OCI-LY3 (cell line): ENCODE results near the gene MSI2.
A peak's percentile ranks its signal among the peaks of the same experiment; 100 is the strongest.

ENCODE experiments used
- H2AFZ ChIP-seq: fragments of 200-600, 300-600 bp; shearing (Covaris generic); 2 replicates; pipeline ENCODE4 v1.6.0; 2014; ENCODE audit warnings: antibody characterized with exemption, low read depth, low read length
- H3K27ac ChIP-seq: fragments of 200-600, 300-600 bp; sonication (generic); 2 replicates; pipeline ENCODE4 v1.5.1; 2014; ENCODE audit warnings: mild to moderate bottlenecking, low read length, moderate library complexity, mixed read lengths
- H3K27me3 ChIP-seq: fragments of 200-600, 300-600 bp; sonication (generic); 2 replicates; pipeline ENCODE4 v1.6.1; 2014; ENCODE audit warnings: low read depth, low read length, mixed read lengths
- H3K36me3 ChIP-seq: fragments of 200-600, 300-600 bp; sonication (generic); replicated peaks from 2 replicates; pipeline ENCODE3; 2014; ENCODE audit warnings: low read depth, low read length, mixed read lengths
- H3K4me1 ChIP-seq: fragments of 300-600, 200-600 bp; sonication (generic); 2 replicates; pipeline ENCODE4 v1.6.1; 2014; ENCODE audit warnings: low read length, mixed read lengths
- H3K4me2 ChIP-seq: fragments of 200-600, 300-600 bp; sonication (generic); 2 replicates; pipeline ENCODE4 v1.6.1; 2014; ENCODE audit warnings: low read length, mixed read lengths
- H3K4me3 ChIP-seq: fragments of 300-600, 200-600 bp; sonication (generic); 2 replicates; pipeline ENCODE4 v1.5.1; 2014; ENCODE audit warnings: antibody characterized with exemption, mild to moderate bottlenecking, low read length, moderate library complexity
- H3K79me2 ChIP-seq: fragments of 300-600, 200-600 bp; shearing (Covaris generic); 2 replicates; pipeline ENCODE4 v1.6.1; 2014; ENCODE audit warnings: mild to moderate bottlenecking, low read length, mixed read lengths
- H3K9ac ChIP-seq: fragments of 300-600, 200-600 bp; shearing (Covaris generic); 2 replicates; pipeline ENCODE4 v1.6.0; 2014; ENCODE audit warnings: mild to moderate bottlenecking, low read length, moderate library complexity
- H3K9me3 ChIP-seq: fragments of 200-600, 300-600 bp; shearing (Covaris generic); 2 replicates; pipeline ENCODE4 v1.6.1; 2014; ENCODE audit warnings: low read length, mixed read lengths; ENCODE audit not compliant: insufficient read depth
- H4K20me1 ChIP-seq: fragments of 200-600, 300-600 bp; sonication (generic); 2 replicates; pipeline ENCODE4 v1.6.1; 2016; ENCODE audit warnings: low read length, mixed read lengths; ENCODE audit not compliant: insufficient read depth
- CTCF ChIP-seq: fragments of 200-600, 300-600 bp; sonication (generic); IDR thresholded peaks from 2 replicates; pipeline ENCODE4 v1.5.1; 2014; ENCODE audit warnings: antibody characterized with exemption, low read length, low read depth
- EZH2phosphoT487 ChIP-seq: fragments of 200-600 bp; shearing (Covaris generic); IDR thresholded peaks from 2 replicates; pipeline ENCODE4 v1.6.1; 2018; ENCODE audit warnings: antibody characterized with exemption, mixed run types, low read depth

Gene MSI2

GRCh38 chr17:57369509-57369945, 113.2 kb downstream of the MSI2 start:
- Histone ChIP-seq H3K4me2 (peak overlapping the region; percentile 43), H3K4me1 (peaks cover 44% of the 10 kb centered on the region), H4K20me1 (peaks cover 18% of the 10 kb centered on the region)

DNA sequence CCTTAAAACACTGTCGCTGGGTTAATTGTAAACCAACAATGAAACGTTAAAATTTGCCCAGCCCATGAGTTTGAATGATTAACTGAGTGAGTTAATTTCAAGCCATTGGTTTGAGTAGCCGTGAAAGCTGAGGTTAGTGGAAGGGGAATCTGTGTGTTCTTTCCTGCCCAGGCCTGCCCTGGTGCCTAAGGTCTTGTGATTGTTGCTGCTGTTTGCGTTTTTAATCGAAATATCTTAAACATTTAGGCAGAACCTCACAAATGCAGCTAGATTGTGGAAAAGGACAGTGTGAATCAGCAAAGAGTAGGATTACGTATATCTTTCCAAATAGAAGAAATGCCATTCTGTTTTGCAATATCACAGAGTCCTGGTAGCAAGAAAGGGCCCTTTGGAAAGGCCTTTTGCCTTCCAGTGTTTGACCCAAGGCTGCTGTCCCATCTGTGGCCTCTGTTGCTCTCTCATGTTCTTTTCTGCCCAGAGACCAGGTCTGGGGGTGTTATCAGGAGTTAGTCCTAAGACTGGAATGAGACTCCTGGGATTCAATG, 113.8 kb downstream of the MSI2 start:
- Histone ChIP-seq H4K20me1 (peaks cover 18% of the 10 kb centered on the region), H3K4me3 (0 out of 2 replicates have a peak overlapping the region, but pooled peaks have one; percentile 15), H3K9me3 (peaks cover 5% of the 10 kb centered on the region; the same call in 1 of the 2 replicates), H3K4me2 (peak overlapping the region; percentile 43), H2AFZ (no peak overlapping the region), H3K27ac (peak overlapping the region; percentile 22; the same call in 1 of the 2 replicates), H3K4me1 (peaks cover 44% of the 10 kb centered on the region), H3K79me2 (peaks cover 20% of the 10 kb centered on the region; the same call in 1 of the 2 replicates), H3K27me3 (no peaks in the 10 kb centered on the region), H3K36me3 (peaks cover 15% of the 10 kb centered on the region), H3K9ac (no peak overlapping the region)
- TF ChIP-seq EZH2phosphoT487 = no peak
- TF ChIP-seq CTCF = no peak

More at GRCh38 chr17:57369509-57369945, 113.2 kb downstream of the MSI2 start:
- H3K9me3 ChIP-seq = peaks cover 5% of the 10 kb centered on the region; the same call in 1 of the 2 replicates
- H3K27ac ChIP-seq = peak overlapping the region; percentile 22; the same call in 1 of the 2 replicates
- H3K27me3 ChIP-seq = no peaks in the 10 kb centered on the region
- TF ChIP-seq EZH2phosphoT487 (no peak), CTCF (no peak)
- H3K9ac ChIP-seq = no peak overlapping the region
- H3K36me3 ChIP-seq = peaks cover 15% of the 10 kb centered on the region
- peak overlapping the region; percentile 15; the same call in 1 of the 2 replicates for H3K4me3 ChIP-seq
- peaks cover 20% of the 10 kb centered on the region; the same call in 1 of the 2 replicates for H3K79me2 ChIP-seq
- no peak overlapping the region for H2AFZ ChIP-seq

DNA sequence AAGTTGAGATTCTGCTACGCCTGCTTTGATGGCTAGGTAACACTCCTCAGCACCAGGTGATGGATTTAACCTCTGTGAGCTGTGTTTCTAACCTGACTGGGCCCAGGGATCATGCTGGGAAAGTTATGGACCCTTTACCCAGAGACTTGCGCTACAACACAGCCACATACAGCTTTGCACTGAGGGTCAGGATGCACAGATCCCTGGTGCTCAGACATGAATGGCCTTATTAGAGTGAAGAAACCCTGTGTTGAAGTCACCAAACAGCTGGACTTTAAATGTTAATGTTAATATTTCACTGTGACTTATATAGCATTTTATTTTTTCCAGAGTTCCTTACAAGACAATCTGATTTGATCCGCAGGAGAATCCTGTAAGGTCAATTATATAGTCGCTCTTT, 114.3 kb downstream of the MSI2 start:
- no peak for TF ChIP-seq CTCF
- no peak for TF ChIP-seq EZH2phosphoT487
- peaks cover 15% of the 10 kb centered on the region for H3K36me3 ChIP-seq
- H3K79me2 ChIP-seq = peaks cover 20% of the 10 kb centered on the region; the same call in 1 of the 2 replicates
- H3K9me3 ChIP-seq = peaks cover 5% of the 10 kb centered on the region; the same call in 1 of the 2 replicates
- 0 out of 2 replicates have a peak overlapping the region, but pooled peaks have one; percentile 43 for H3K4me2 ChIP-seq
- no peak overlapping the region for H2AFZ ChIP-seq
- H3K4me3 ChIP-seq = no peak overlapping the region
- H4K20me1 ChIP-seq = peaks cover 18% of the 10 kb centered on the region
- H3K4me1 ChIP-seq = peaks cover 44% of the 10 kb centered on the region
- H3K27me3 ChIP-seq = no peaks in the 10 kb centered on the region
- H3K27ac ChIP-seq = no peak overlapping the region
- no peak overlapping the region for H3K9ac ChIP-seq

- H3K9me3 ChIP-seq = peaks cover 5% of the 10 kb centered on the region; the same call in 1 of the 2 replicates
- H3K9ac ChIP-seq = no peak overlapping the region
- H3K27ac ChIP-seq = no peak overlapping the region
- H4K20me1 ChIP-seq = peaks cover 14% of the 10 kb centered on the region
- TF ChIP-seq EZH2phosphoT487 = no peak
- TF ChIP-seq CTCF = no peak
- peaks cover 19% of the 10 kb centered on the region; the same call in 1 of the 2 replicates for H3K79me2 ChIP-seq
- H3K27me3 ChIP-seq = no peaks in the 10 kb centered on the region
- H3K36me3 ChIP-seq = peaks cover 15% of the 10 kb centered on the region
- H3K4me1 ChIP-seq = peaks cover 34% of the 10 kb centered on the region
- H3K4me2 ChIP-seq = no peak overlapping the region
- H2AFZ ChIP-seq = no peak overlapping the region
- H3K4me3 ChIP-seq = no peak overlapping the region
Measured at GRCh38 chr17:57372156-57372555, 115.8 kb downstream of the MSI2 start.
